Inflammatory macrophage treated with lipopolysaccharide for 4 hours (primary cell): ENCODE measurements around the gene KCNJ3.
"Not testable (repeated sequence)": the region's sequence is repeated elsewhere in the genome, so short reads cannot be mapped to it uniquely, and the experiment has no call there.

Source experiments
- DNase-seq: peaks from one replicate; pipeline ENCODE4 v3.0.0-alpha.2; 2020

The KCNJ3 gene

DNA sequence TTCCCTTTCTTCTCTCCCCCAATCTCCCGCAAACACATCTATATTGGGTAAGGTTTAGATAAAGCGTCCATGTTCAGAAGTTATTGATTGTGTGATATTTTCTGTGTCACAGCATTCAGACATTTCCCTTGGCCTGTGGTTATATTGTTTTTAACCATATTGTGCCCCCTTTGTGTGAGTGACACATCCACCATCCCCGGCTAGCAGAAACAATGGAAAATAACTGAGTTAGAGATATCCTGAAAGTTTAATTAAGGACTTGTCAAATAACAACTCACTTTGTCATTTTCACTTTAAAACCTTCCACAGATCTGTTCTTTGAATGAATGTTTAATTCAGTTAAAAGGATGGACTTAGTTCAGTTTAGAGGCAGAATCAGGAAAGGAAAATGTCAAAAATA lies 151.0 kb downstream of the KCNJ3 start:
- DNase-seq = no peak

DNA sequence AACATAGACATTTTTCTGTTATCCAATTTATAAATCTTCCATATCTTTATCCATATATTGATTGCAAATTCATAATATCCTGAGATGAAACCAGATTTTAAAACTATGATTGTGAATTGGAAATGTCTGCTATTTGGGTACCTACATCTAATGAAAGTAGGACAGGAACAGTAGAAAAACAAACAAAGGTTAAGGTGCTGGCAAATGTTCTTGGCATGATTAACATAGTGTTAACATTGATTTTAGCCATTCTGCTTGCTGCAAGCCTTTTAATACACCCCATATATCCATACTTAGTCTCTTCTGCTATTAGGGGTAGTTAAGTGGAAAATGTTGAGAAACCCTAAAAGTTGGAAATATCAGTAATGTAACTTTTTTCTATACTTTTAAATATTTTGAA lies 152.0 kb downstream of the KCNJ3 start:
- no peak for DNase-seq

DNA sequence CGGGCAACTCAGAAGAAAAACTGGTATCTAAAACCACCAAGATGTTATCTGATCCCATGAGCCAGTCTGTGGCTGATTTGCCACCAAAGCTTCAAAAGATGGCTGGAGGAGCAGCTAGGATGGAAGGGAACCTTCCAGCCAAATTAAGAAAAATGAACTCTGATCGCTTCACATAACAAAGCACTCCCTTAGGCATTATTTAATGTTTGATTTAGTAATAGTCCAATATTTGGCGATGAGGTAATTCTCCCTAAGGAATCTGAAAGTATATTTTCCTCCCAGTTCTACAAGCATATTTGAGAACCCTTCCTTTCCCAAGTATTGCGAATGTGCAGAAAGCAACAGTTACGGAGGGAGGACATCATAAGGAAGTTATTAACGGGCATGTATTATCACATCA lies 156.6 kb downstream of the KCNJ3 start:
- no peak for DNase-seq

DNA sequence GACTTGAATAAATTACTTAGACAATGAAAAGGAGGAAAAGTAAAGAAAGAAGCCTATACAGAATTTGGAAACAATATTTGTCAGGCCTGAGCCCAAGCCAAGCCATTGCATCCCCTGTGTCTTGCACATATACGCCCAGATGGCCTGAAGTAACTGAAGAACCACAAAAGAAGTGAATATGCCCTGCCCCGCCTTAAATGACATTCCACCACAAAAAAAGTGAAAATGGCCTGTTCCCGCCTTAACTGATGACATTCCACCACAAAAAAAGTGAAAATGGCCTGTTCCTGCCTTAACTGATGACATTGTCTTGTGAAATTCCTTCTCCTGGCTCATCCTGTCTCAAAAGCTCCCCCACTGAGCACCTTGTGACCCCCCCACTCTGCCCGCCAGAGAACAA lies 168.7 kb downstream of the KCNJ3 start:
- DNase-seq = not testable (repeated sequence)

DNA sequence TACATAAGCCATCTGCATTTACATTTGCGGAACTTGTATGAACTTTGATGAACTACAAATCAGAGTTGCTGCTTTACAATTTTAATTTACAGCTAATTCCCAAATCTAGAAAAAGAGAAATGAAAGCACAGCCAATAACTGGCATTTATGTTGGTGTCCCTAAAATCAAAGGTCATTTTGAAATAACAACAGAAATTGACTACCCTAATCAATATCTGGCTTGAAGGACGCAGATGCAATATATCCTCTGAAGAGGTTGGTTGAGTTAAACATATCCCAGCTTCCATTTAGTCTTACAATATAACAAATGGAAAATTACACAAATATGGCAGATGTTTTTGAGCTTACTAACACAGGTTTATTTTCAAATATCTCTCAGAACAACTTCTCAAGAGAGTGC lies 177.5 kb downstream of the KCNJ3 start:
- DNase-seq = no peak

DNA sequence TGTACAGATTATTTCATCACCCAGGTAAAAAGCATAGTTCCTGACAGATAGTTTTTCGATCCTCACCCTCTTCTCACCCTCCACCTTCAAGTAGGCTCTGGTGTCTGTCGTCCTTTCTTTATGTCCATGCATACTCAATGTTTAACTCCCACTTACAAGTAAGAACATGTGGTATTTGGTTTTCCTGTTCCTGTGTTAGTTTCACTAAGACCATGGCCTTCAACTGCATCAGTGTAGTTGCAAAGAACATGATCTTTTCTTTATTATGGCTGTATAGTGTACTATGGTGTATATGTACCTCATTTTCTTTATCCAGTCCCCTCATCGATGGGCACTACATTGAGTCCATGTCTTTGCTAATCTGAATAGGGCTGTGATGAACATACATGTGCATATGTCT lies 184.2 kb downstream of the KCNJ3 start:
- no peak for DNase-seq

DNA sequence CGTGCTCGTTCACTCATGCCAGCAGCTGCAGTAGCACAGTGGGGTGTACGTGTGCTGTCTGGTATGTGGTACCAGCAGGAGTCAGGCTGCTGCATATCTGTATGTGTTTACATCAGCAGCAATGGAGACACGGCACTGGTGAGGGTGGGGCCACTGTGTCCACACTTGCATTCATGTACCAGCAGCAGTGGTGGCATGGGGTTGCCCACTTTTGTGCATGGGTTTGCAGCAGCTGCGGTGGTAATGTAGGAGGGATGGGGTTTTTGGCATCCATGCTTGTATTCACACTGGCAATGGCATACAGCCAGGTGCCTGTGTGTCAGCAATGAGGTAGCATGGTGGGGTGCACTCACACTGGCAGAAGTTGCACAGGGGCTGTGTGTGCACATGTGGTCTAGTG lies 187.8 kb downstream of the KCNJ3 start:
- no peak for DNase-seq

DNA sequence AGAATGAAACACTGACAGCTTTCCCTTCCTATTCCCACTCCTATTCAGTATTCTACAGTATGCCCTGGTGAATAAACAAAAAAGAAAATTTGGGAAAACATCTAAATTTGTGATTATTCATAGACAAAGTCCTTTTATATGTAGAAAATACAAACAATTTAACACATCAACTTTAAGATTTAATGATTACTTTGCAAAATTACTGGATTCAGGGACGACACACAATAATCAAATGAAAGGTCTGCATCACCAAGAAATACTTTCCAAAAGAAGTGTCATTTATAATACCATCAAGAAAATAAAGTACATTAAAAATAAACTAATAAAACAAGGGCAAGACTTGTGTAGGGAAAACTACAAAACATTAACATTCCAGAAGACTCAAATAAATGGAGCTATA lies 199.8 kb downstream of the KCNJ3 start:
- DNase-seq = no peak

DNA sequence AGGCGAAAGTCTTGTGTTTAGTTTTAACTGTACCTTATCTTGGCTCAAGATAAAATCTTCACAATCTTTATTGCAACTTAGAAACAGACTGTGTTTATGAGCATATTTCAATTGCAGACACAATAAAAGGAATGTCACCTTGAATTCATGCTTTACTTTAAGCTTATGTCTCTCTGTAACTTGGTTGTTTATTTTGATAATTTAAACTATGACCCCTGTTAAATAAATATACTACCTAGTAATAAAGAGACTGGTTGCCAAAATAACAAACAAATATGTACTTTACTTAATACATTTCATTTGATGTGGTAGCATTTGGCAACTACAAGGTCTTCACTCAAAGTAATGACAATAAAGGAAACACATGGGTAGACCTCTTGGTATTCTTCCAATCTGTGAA lies 202.6 kb downstream of the KCNJ3 start:
- no peak for DNase-seq
